ENCODE data around the gene DNLZ. TPM values are rescaled to one million over a fixed set of nuclear protein-coding genes. Genes with fewer than 3 reads are reported as not detected.

Gene DNLZ
- total and polyA plus RNA-seq, 4 donors: 2.0 to 7.1 (median 4.5) TPM

DNA sequence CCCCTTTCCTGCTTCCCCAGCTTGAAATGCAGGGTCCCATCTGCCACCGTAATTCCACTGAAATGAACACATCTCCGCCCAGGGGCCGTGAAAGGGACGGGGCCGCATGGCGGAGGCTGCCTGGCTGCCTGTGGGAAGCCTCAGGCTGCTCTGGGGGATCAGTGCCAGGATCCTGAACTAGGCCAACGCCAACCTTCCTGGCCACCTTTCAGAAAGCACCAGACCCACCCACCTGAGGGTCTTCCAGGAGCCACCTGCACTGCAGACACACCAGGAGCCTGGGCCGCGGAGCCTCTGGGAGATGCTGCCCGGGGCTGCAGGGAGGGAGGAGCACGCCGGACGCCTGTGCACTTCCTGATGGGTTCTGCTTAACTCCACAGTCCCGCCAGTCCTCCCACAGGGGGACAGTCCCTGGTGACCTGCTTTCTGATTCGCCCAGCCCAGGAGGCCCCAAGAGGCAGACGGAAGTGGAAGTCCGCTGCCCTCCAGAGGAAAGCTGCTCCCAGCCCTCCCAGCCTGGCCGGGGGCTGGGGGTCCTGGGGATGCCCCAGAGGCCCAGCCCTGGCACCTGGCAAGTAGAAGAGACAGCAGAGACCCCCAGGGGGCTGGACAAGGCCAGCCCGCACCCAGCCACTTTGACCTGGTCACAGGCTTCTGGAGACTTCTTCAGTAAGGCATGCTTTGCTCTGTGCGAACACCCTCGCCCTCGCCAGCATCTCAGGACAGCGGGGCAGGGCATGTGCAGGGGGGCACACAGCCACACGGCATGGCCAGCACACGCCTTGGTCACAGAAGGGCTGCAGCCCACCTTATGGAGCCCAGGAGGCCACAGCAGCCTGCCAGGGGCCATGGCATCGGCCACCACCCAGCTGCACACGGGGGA, 10.0 kb upstream of the DNLZ start, which contains the start of gene CARD9:
CARD9 (minus strand) TSS at position 370 of the 883 bp plus-strand sequence. CDS start 1,591 bp downstream, outside the sequence.
- no peaks in the 10 kb centered on the region for H3K27me3 ChIP-seq (ENCODE audit: control insufficient read depth in 4 of 4, insufficient read depth in 4 of 4, low read length in 3 of 4)
- no peaks in the 10 kb centered on the region for H3K9me3 ChIP-seq (ENCODE audit: control insufficient read depth in 4 of 4, low read length in 3 of 4)
- no peak for DNase-seq (ENCODE audit: low spot score)
- peaks cover 0 to 18% (median 10%) of the 10 kb centered on the region in 4 donors for H3K4me1 ChIP-seq (ENCODE audit: control insufficient read depth in 4 of 4, insufficient read depth in 4 of 4, low read length in 3 of 4)
- WGBS: 76% methylated on average over 27 of the region's 27 CpGs
- peaks cover 0 to 3% (median 0%) of the 10 kb centered on the region in 4 donors for H3K36me3 ChIP-seq (ENCODE audit: control insufficient read depth in 4 of 4, insufficient read depth in 3 of 4, low read depth in 1 of 4, low read length in 3 of 4)
- peak within 1 kb of the TSS; percentile 23 to 41 for H3K27ac ChIP-seq (ENCODE audit: low read depth in 1 of 2, low read length in 2 of 2)
- TF ChIP-seq, protein P1, sequence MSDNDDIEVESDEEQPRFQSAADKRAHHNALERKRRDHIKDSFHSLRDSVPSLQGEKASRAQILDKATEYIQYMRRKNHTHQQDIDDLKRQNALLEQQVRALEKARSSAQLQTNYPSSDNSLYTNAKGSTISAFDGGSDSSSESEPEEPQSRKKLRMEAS (IDR thresholded peaks at IDR 0.05): no peak
- TF ChIP-seq ATF3 (IDR thresholded peaks at IDR 0.05) (no peak), ZBTB33 (IDR thresholded peaks at IDR 0.05) (no peak), EGR1 (IDR thresholded peaks at IDR 0.05; ENCODE audit: low read depth in 2 of 2) (no peak), FOXA1 (IDR thresholded peaks at IDR 0.05) (no peak), HNF4A (conservative IDR thresholded peaks at IDR 0.05) (no peak), YY1 (IDR thresholded peaks at IDR 0.05) (no peak), HNF4G (IDR thresholded peaks at IDR 0.05) (no peak), RXRA (IDR thresholded peaks at IDR 0.05) (no peak), SP1 (IDR thresholded peaks at IDR 0.05) (no peak), FOXA2 (IDR thresholded peaks at IDR 0.05) (no peak)
- TF ChIP-seq, protein P2, sequence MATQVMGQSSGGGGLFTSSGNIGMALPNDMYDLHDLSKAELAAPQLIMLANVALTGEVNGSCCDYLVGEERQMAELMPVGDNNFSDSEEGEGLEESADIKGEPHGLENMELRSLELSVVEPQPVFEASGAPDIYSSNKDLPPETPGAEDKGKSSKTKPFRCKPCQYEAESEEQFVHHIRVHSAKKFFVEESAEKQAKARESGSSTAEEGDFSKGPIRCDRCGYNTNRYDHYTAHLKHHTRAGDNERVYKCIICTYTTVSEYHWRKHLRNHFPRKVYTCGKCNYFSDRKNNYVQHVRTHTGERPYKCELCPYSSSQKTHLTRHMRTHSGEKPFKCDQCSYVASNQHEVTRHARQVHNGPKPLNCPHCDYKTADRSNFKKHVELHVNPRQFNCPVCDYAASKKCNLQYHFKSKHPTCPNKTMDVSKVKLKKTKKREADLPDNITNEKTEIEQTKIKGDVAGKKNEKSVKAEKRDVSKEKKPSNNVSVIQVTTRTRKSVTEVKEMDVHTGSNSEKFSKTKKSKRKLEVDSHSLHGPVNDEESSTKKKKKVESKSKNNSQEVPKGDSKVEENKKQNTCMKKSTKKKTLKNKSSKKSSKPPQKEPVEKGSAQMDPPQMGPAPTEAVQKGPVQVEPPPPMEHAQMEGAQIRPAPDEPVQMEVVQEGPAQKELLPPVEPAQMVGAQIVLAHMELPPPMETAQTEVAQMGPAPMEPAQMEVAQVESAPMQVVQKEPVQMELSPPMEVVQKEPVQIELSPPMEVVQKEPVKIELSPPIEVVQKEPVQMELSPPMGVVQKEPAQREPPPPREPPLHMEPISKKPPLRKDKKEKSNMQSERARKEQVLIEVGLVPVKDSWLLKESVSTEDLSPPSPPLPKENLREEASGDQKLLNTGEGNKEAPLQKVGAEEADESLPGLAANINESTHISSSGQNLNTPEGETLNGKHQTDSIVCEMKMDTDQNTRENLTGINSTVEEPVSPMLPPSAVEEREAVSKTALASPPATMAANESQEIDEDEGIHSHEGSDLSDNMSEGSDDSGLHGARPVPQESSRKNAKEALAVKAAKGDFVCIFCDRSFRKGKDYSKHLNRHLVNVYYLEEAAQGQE (IDR thresholded peaks at IDR 0.05): no peak
- H3K4me3 ChIP-seq (ENCODE audit: low read depth in 1 of 3, low read length in 3 of 3): peak within 1 kb of the TSS in 1 of 3 donors; percentile 8
- H3K9ac ChIP-seq (ENCODE audit: low read depth in 1 of 2, low read length in 2 of 2): no peak within 1 kb of the TSS

- DNase-seq (ENCODE audit: low spot score): peak; percentile 66
- H3K4me3 ChIP-seq (ENCODE audit: low read depth in 1 of 3, low read length in 3 of 3): peak overlapping the region in 1 of 3 donors; percentile 8
- no peaks in the 10 kb centered on the region for H3K27me3 ChIP-seq (ENCODE audit: control insufficient read depth in 4 of 4, insufficient read depth in 4 of 4, low read length in 3 of 4)
- WGBS: 26% methylated on average over 21 of the region's 21 CpGs
- H3K36me3 ChIP-seq (ENCODE audit: control insufficient read depth in 4 of 4, insufficient read depth in 3 of 4, low read depth in 1 of 4, low read length in 3 of 4): peaks cover 0 to 1% (median 0%) of the 10 kb centered on the region in 4 donors
- TF ChIP-seq, protein P1 (IDR thresholded peaks at IDR 0.05): no peak
- TF ChIP-seq, protein P3, sequence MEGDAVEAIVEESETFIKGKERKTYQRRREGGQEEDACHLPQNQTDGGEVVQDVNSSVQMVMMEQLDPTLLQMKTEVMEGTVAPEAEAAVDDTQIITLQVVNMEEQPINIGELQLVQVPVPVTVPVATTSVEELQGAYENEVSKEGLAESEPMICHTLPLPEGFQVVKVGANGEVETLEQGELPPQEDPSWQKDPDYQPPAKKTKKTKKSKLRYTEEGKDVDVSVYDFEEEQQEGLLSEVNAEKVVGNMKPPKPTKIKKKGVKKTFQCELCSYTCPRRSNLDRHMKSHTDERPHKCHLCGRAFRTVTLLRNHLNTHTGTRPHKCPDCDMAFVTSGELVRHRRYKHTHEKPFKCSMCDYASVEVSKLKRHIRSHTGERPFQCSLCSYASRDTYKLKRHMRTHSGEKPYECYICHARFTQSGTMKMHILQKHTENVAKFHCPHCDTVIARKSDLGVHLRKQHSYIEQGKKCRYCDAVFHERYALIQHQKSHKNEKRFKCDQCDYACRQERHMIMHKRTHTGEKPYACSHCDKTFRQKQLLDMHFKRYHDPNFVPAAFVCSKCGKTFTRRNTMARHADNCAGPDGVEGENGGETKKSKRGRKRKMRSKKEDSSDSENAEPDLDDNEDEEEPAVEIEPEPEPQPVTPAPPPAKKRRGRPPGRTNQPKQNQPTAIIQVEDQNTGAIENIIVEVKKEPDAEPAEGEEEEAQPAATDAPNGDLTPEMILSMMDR (IDR thresholded peaks at IDR 0.05; ENCODE audit: low read depth, low read length, missing input control): no peak
- TF ChIP-seq RXRA (IDR thresholded peaks at IDR 0.05): peak in 1 of 2 donors; percentile 31
- H3K4me1 ChIP-seq (ENCODE audit: control insufficient read depth in 4 of 4, insufficient read depth in 4 of 4, low read length in 3 of 4): peaks cover 0 to 11% (median 6%) of the 10 kb centered on the region in 4 donors
- no peaks in the 10 kb centered on the region for H3K9me3 ChIP-seq (ENCODE audit: control insufficient read depth in 4 of 4, low read length in 3 of 4)
- H3K9ac ChIP-seq (ENCODE audit: low read depth in 1 of 2, low read length in 2 of 2): no peak overlapping the region
- peak overlapping the region; percentile 23 to 41 for H3K27ac ChIP-seq (ENCODE audit: low read depth in 1 of 2, low read length in 2 of 2)
Observed at GRCh38 chr9:136372561-136373299, 9.2 kb upstream of the DNLZ start.
